GM19023 (cell line): Measurements from ENCODE around the gene WAS.

Experiments
- ATAC-seq: cut with Tn5 transposase; IDR thresholded peaks from one replicate; pipeline ENCODE4 v1.9.1; 2021; ENCODE audit warnings: mild to moderate bottlenecking, moderate library complexity; ENCODE audit not compliant: unreplicated experiment

Gene WAS

GRCh38 chrX:48711162-48711928, 27.7 kb downstream of the WAS start:
- ATAC-seq, result no peak

GRCh38 chrX:48711929-48712505, 28.4 kb downstream of the WAS start:
- ATAC-seq, result no peak

GRCh38 chrX:48713847-48714246, 30.2 kb downstream of the WAS start:
- ATAC-seq, result no peak

GRCh38 chrX:48714573-48714972, 31.0 kb downstream of the WAS start:
- no peak for ATAC-seq

GRCh38 chrX:48715072-48715471, 31.5 kb downstream of the WAS start:
- no peak for ATAC-seq

- ATAC-seq, result no peak
These were observed 32.4 kb downstream of the WAS start for GRCh38 chrX:48715876-48716502.

- no peak for ATAC-seq
These were observed 36.4 kb downstream of the WAS start for GRCh38 chrX:48719958-48720357.

GRCh38 chrX:48720577-48721250, 37.1 kb downstream of the WAS start:
- no peak for ATAC-seq

GRCh38 chrX:48721916-48722315, 38.3 kb downstream of the WAS start:
- ATAC-seq, result no peak

- no peak for ATAC-seq
These were observed 43.0 kb downstream of the WAS start for GRCh38 chrX:48726596-48726995.

GRCh38 chrX:48728653-48729052, 45.1 kb downstream of the WAS start:
- no peak for ATAC-seq

- no peak for ATAC-seq
These were observed 52.7 kb downstream of the WAS start for GRCh38 chrX:48736303-48736702.

GRCh38 chrX:48736878-48737212, 53.2 kb downstream of the WAS start:
- ATAC-seq, result no peak

GRCh38 chrX:48737213-48737938, 53.8 kb downstream of the WAS start:
- ATAC-seq, result peak; percentile 98

GRCh38 chrX:48737940-48738339, 54.3 kb downstream of the WAS start:
- ATAC-seq, result no peak
